HepG2 (cell line): ENCODE measurements around the gene KDM4F. TPM values are rescaled to one million over a fixed set of nuclear protein-coding genes. Genes with fewer than 3 reads are reported as not detected.

ENCODE experiments used
- ATAC-seq: fragments of 200-7000 bp; cut with Tn5 transposase; 3 replicates; pipeline ENCODE4 v1.9.1; 2020; ENCODE audit warnings: mild to moderate bottlenecking, moderate library complexity
- BruUV-seq: library from RNA; stranded (reverse); fragments of 400-500 nt; replicated peaks from 2 replicates; lab custom pipeline; 2021; lab: Mats Ljungman, UMichigan
- CTCF ChIA-PET: fragments of 300-600 bp; formaldehyde crosslinking; extraction: SDS; loops from one replicate; lab custom pipeline; 2021; ENCODE audit warnings: low total read pairs, inconsistent platforms, low intra/inter-chr PET ratio; lab: Yijun Ruan, JAX
- POLR2A ChIA-PET: fragments of 350-600 bp; sonication (Branson Sonifier 250); formaldehyde crosslinking; loops from one replicate; lab custom pipeline; 2020; ENCODE audit warnings: antibody characterized with exemption, inconsistent platforms; lab: Yijun Ruan, JAX
- DNase-seq: peaks from one replicate; pipeline ENCODE4 v3.0.0-alpha.2; 2015; ENCODE audit warnings: low spot score
- FAIRE-seq: peaks from 3 replicates; lab custom pipeline; 2011; peaks lifted over from hg19 to GRCh38; lab: Jason Lieb, UNC
- H2AFZ ChIP-seq: one replicate; pipeline ENCODE4 v1.6.1; 2011; ENCODE audit warnings: low read length, inconsistent platforms
- H3K27ac ChIP-seq: fragments of 300-600 bp; 3 replicates; pipeline ENCODE4 v1.8.0; 2011; ENCODE audit warnings: mixed run types, mild to moderate bottlenecking, mixed read lengths, low read length, inconsistent platforms; ENCODE audit not compliant: insufficient read depth; ENCODE audit errors: extremely low read length
- H3K27me3 ChIP-seq, 2 experiments: fragments of 200-600 bp in 1 of 2; 2 replicates in 1 of 2; 3 replicates in 1 of 2; pipeline versions ENCODE4 v1.6.0 to v1.8.0; 2011; ENCODE audit warnings: low read length in 2 of 2, mild to moderate bottlenecking in 2 of 2, moderate library complexity in 2 of 2, inconsistent platforms in 1 of 2; ENCODE audit not compliant: insufficient read depth in 2 of 2, control insufficient read depth in 1 of 2
- H3K36me3 ChIP-seq, 2 experiments: fragments of 200-600 bp in 1 of 2; replicated peaks in 1 of 2; 2 replicates in 1 of 2; 3 replicates in 1 of 2; pipeline versions ENCODE4 v1.5.1 to v1.8.0; 2011; ENCODE audit warnings: low read length in 2 of 2, inconsistent platforms in 1 of 2; ENCODE audit not compliant: insufficient read depth in 2 of 2, control insufficient read depth in 1 of 2
- H3K4me1 ChIP-seq: 2 replicates; pipeline ENCODE4 v1.5.1; 2012; ENCODE audit warnings: low read length, inconsistent platforms; ENCODE audit not compliant: insufficient read depth
- H3K4me2 ChIP-seq: 2 replicates; pipeline ENCODE4 v1.6.0; 2011; ENCODE audit warnings: low read depth, low read length, inconsistent platforms
- H3K4me3 ChIP-seq, 3 experiments: fragments of 200-600 bp in 1 of 3; sonication (generic), shearing (Covaris generic) in 1 of 3; replicated peaks in 1 of 3; 2 replicates each; pipeline ENCODE4 v1.5.1; 2011 to 2016; ENCODE audit warnings: low read length in 3 of 3, inconsistent platforms in 2 of 3, low read depth in 2 of 3, mild to moderate bottlenecking in 2 of 3, control low read depth in 1 of 3, mixed read lengths in 1 of 3; ENCODE audit not compliant: insufficient read depth in 1 of 3
- H3K79me2 ChIP-seq: one replicate; pipeline ENCODE4 v1.6.1; 2011; ENCODE audit warnings: low read length, inconsistent platforms; ENCODE audit not compliant: insufficient read depth
- H3K9ac ChIP-seq: 2 replicates; pipeline ENCODE4 v1.6.0; 2011; ENCODE audit warnings: mild to moderate bottlenecking, low read depth, low read length, inconsistent platforms; ENCODE audit not compliant: insufficient read depth
- H3K9me3 ChIP-seq: 2 replicates; pipeline ENCODE4 v1.5.1; 2012; ENCODE audit warnings: mild to moderate bottlenecking, low read length
- H4K20me1 ChIP-seq: 2 replicates; pipeline ENCODE4 v1.6.0; 2011; ENCODE audit warnings: inconsistent platforms, mild to moderate bottlenecking, low read length, moderate library complexity; ENCODE audit not compliant: insufficient read depth
- ARID2 ChIP-seq: sonication (generic); formaldehyde crosslinking; IDR thresholded peaks from 2 replicates; pipeline ENCODE4 v1.8.1; 2022; ENCODE audit warnings: mild to moderate bottlenecking, missing genetic modification reagents, borderline replicate concordance
- ATAD3A ChIP-seq: sonication (generic); formaldehyde crosslinking; IDR thresholded peaks from 2 replicates; pipeline ENCODE4 v1.4.0; 2020; ENCODE audit warnings: missing genetic modification reagents
- DR1 ChIP-seq: sonication (generic); formaldehyde crosslinking; IDR thresholded peaks from 2 replicates; pipeline ENCODE4 v1.8.0; 2021; ENCODE audit warnings: mild to moderate bottlenecking, missing genetic modification reagents, inconsistent platforms
- FOXJ3 ChIP-seq: sonication (generic); formaldehyde crosslinking; IDR thresholded peaks from 2 replicates; pipeline ENCODE4 v1.4.0; 2020; ENCODE audit warnings: missing genetic modification reagents, mild to moderate bottlenecking, borderline replicate concordance
- KDM6A ChIP-seq: IDR thresholded peaks from 2 replicates; pipeline ENCODE4 v1.6.1; 2016; ENCODE audit warnings: low read depth
- MAZ ChIP-seq, 2 experiments: sonication (generic) in 1 of 2; formaldehyde crosslinking in 1 of 2; IDR thresholded peaks; 2 replicates each; pipeline versions ENCODE4 v1.5.0 to v1.6.1; 2012 to 2020; ENCODE audit warnings: low read depth in 2 of 2, mild to moderate bottlenecking in 2 of 2, borderline replicate concordance in 1 of 2, improper control_type of control experiment in 1 of 2, low read length in 1 of 2, missing genetic modification reagents in 1 of 2, moderate library complexity in 1 of 2
- NAIF1 ChIP-seq: sonication (generic); formaldehyde crosslinking; IDR thresholded peaks from 2 replicates; pipeline ENCODE4 v1.5.0; 2020; ENCODE audit warnings: mild to moderate bottlenecking, missing genetic modification reagents, borderline replicate concordance
- POGZ ChIP-seq: sonication (generic); formaldehyde crosslinking; IDR thresholded peaks from 2 replicates; pipeline ENCODE4 v1.4.0; 2020; ENCODE audit warnings: mild to moderate bottlenecking, missing genetic modification reagents
- RARG ChIP-seq: sonication (generic); formaldehyde crosslinking; IDR thresholded peaks from 2 replicates; pipeline ENCODE4 v1.4.0; 2020; ENCODE audit warnings: low read depth, mild to moderate bottlenecking, missing genetic modification reagents
- SOX5 ChIP-seq: IDR thresholded peaks from 2 replicates; pipeline ENCODE4 v1.6.1; 2016; ENCODE audit warnings: borderline replicate concordance
- ZNF234 ChIP-seq: sonication (generic); formaldehyde crosslinking; conservative IDR thresholded peaks from 2 replicates; pipeline ENCODE4 v1.5.1; 2020; ENCODE audit warnings: mild to moderate bottlenecking, missing genetic modification reagents
- ZNF737 ChIP-seq: sonication (generic); formaldehyde crosslinking; IDR thresholded peaks from 2 replicates; pipeline ENCODE4 v1.5.0; 2020; ENCODE audit warnings: missing genetic modification reagents, mild to moderate bottlenecking, borderline replicate concordance
- ZNF776 ChIP-seq: sonication (generic); formaldehyde crosslinking; IDR thresholded peaks from 2 replicates; pipeline ENCODE4 v1.4.0; 2020; ENCODE audit warnings: mild to moderate bottlenecking, missing genetic modification reagents
- ZSCAN9 ChIP-seq: IDR thresholded peaks from 2 replicates; pipeline ENCODE4 v1.6.1; 2016; ENCODE audit warnings: borderline replicate concordance
- WGBS: methylation state at CpG from one replicate; pipeline ENCODE4 v1.1.6; 2017; ENCODE audit warnings: low lambda C conversion rate; 5-methylcytosine and 5-hydroxymethylcytosine counted together
- in situ Hi-C: cut with HindIII; loops from 2 replicates; pipeline ENCODE4 v1.10.0; 2017; ENCODE audit warnings: low pct_unique_long_range_greater_than_20kb; ENCODE audit not compliant: extremely low pct_ligation_motif_present
- intact Hi-C: fragments of 100-400 bp; cut with micrococcal nuclease; formaldehyde crosslinking; loops from one replicate; pipeline ENCODE4 v1.10.0; 2022; ENCODE audit not compliant: unreplicated experiment
- polyA plus RNA-seq, 8 experiments: library from polyadenylated mRNA; depleted of rRNA in 3 of 8; stranded (reverse) in 7 of 8; unstranded in 1 of 8; fragments of >200 nt; fragmentation: Illumina TruSeq in 4 of 8; extraction: Trizol in 4 of 8; gene quantifications; 2 replicates each; pipeline versions ENCODE4 v1.2.1 to v1.2.3, GENCODE V29; 2011 to 2016; ENCODE audit warnings: low read depth in 4 of 8, missing spikeins in 1 of 8, mixed read lengths in 1 of 8; ENCODE audit not compliant: insufficient read depth in 1 of 8
- total RNA-seq, 5 experiments: library from RNA; depleted of rRNA; stranded (reverse); fragments of >200 nt; fragmentation: Illumina TruSeq; extraction: Trizol; gene quantifications; 2 replicates each; pipeline ENCODE4 v1.2.3, GENCODE V29; 2016; ENCODE audit warnings: low read depth in 1 of 5
- TF ChIP-seq, protein P1 (sequence below): sonication (generic); IDR thresholded peaks from 2 replicates; pipeline ENCODE4 v1.6.1; 2016; ENCODE audit warnings: low read depth, borderline replicate concordance
- TF ChIP-seq, protein P2 (sequence below): IDR thresholded peaks from 2 replicates; pipeline ENCODE4 v1.4.0; 2020; ENCODE audit warnings: mild to moderate bottlenecking, missing genetic modification reagents

Gene KDM4F
- total and polyA plus RNA-seq, 2 of the 13 experiments (the other 11 are each of a cell fraction or from before 2014, with no cell fraction given) = not detected

DNA sequence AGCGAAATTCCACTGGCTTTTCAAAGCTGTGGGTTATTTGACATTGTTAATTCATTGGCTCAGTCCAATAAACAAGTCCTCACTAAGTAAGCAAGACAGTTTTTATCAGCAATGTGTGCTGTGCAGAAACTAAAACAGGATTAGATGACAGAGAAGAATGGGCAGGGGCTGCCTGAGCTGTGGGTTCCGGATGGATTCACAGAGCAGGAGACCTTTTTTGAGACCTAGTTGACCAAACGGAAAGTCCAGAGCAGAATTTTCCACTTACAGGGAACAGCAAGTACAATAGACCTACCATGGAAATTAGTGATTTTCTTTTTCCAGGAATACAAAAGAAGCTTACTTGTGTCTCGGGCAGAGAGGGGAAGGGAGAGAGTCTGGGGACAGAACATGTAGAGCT lies 5.2 kb upstream of the KDM4F start:
- Histone ChIP-seq H3K27me3 (peaks cover 0 to 4% of the 10 kb centered on the region in 2 experiments; a peak in 1 of 5 replicates), H2AFZ (no peak overlapping the region), H3K4me3 (no peak overlapping the region), H3K79me2 (no peaks in the 10 kb centered on the region), H3K4me1 (no peaks in the 10 kb centered on the region), H4K20me1 (no peaks in the 10 kb centered on the region), H3K4me2 (no peak overlapping the region), H3K9ac (no peak overlapping the region), H3K27ac (no peak overlapping the region), H3K9me3 (no peaks in the 10 kb centered on the region), H3K36me3 (no peaks in the 10 kb centered on the region)
- intact Hi-C loops = no loop called here
- FAIRE-seq (no peak), DNase-seq (no peak), ATAC-seq (no peak)
- BruUV-seq = no TSS peak
- CTCF ChIA-PET = no interaction called here
- in situ Hi-C loops = no loop called here
- WGBS = 1% methylated on average over 4 of the region's 4 CpGs
- POLR2A ChIA-PET = no interaction called here
- TF ChIP-seq ZNF737 (CRISPR knock-in tag) = no peak
- TF ChIP-seq RARG (CRISPR knock-in tag) = no peak
- no peak for TF ChIP-seq ARID2 (CRISPR knock-in tag)
- no peak for TF ChIP-seq ZNF234 (CRISPR knock-in tag)
- TF ChIP-seq, protein P1, sequence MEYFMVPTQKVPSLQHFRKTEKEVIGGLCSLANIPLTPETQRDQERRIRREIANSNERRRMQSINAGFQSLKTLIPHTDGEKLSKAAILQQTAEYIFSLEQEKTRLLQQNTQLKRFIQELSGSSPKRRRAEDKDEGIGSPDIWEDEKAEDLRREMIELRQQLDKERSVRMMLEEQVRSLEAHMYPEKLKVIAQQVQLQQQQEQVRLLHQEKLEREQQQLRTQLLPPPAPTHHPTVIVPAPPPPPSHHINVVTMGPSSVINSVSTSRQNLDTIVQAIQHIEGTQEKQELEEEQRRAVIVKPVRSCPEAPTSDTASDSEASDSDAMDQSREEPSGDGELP = no peak
- no peak for TF ChIP-seq ATAD3A
- TF ChIP-seq NAIF1 = no peak
- no peak for TF ChIP-seq POGZ (CRISPR knock-in tag)
- no peak for TF ChIP-seq KDM6A (CRISPR knock-in tag)
- no peak for TF ChIP-seq ZSCAN9 (CRISPR knock-in tag)
- TF ChIP-seq, protein P2, sequence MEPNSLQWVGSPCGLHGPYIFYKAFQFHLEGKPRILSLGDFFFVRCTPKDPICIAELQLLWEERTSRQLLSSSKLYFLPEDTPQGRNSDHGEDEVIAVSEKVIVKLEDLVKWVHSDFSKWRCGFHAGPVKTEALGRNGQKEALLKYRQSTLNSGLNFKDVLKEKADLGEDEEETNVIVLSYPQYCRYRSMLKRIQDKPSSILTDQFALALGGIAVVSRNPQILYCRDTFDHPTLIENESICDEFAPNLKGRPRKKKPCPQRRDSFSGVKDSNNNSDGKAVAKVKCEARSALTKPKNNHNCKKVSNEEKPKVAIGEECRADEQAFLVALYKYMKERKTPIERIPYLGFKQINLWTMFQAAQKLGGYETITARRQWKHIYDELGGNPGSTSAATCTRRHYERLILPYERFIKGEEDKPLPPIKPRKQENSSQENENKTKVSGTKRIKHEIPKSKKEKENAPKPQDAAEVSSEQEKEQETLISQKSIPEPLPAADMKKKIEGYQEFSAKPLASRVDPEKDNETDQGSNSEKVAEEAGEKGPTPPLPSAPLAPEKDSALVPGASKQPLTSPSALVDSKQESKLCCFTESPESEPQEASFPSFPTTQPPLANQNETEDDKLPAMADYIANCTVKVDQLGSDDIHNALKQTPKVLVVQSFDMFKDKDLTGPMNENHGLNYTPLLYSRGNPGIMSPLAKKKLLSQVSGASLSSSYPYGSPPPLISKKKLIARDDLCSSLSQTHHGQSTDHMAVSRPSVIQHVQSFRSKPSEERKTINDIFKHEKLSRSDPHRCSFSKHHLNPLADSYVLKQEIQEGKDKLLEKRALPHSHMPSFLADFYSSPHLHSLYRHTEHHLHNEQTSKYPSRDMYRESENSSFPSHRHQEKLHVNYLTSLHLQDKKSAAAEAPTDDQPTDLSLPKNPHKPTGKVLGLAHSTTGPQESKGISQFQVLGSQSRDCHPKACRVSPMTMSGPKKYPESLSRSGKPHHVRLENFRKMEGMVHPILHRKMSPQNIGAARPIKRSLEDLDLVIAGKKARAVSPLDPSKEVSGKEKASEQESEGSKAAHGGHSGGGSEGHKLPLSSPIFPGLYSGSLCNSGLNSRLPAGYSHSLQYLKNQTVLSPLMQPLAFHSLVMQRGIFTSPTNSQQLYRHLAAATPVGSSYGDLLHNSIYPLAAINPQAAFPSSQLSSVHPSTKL (CRISPR knock-in tag) = no peak
- no peak for TF ChIP-seq FOXJ3 (CRISPR knock-in tag)
- no peak for TF ChIP-seq ZNF776 (CRISPR knock-in tag)
- TF ChIP-seq MAZ (IDR thresholded peaks at IDR 0.05; ENCODE audit: borderline replicate concordance, low read depth, low read length) = no peak
- no peak for TF ChIP-seq MAZ (CRISPR knock-in tag; IDR thresholded peaks at IDR 0.05; ENCODE audit: low read depth)
- TF ChIP-seq SOX5 = no peak
- no peak for TF ChIP-seq DR1 (CRISPR knock-in tag)
